BLaER1 (cell line): ENCODE measurements around the gene CCDC127.

Experiments
- H3K27ac ChIP-seq: shearing (Covaris generic); formaldehyde crosslinking; 2 replicates; pipeline ENCODE4 v1.8.1; 2022
- H3K27me3 ChIP-seq: shearing (Covaris generic); formaldehyde crosslinking; 2 replicates; pipeline ENCODE4 v1.8.1; 2022
- H3K36me3 ChIP-seq: shearing (Covaris generic); formaldehyde crosslinking; 2 replicates; pipeline ENCODE4 v1.8.1; 2022
- H3K4me1 ChIP-seq: shearing (Covaris generic); formaldehyde crosslinking; 2 replicates; pipeline ENCODE4 v1.8.1; 2022
- H3K4me2 ChIP-seq: shearing (Covaris generic); formaldehyde crosslinking; 2 replicates; pipeline ENCODE4 v1.8.1; 2022
- H3K4me3 ChIP-seq: shearing (Covaris generic); formaldehyde crosslinking; 2 replicates; pipeline ENCODE4 v1.8.1; 2022
- H3K9ac ChIP-seq: shearing (Covaris generic); formaldehyde crosslinking; 2 replicates; pipeline ENCODE4 v1.8.1; 2022
- H3K9me3 ChIP-seq: shearing (Covaris generic); formaldehyde crosslinking; 2 replicates; pipeline ENCODE4 v1.8.1; 2022
- H4K20me1 ChIP-seq: shearing (Covaris generic); formaldehyde crosslinking; 2 replicates; pipeline ENCODE4 v1.8.1; 2022
- Cebpa-rat ChIP-seq: shearing (Covaris generic); IDR thresholded peaks from 2 replicates; pipeline ENCODE4 v1.8.1; 2022

CCDC127 gene

DNA sequence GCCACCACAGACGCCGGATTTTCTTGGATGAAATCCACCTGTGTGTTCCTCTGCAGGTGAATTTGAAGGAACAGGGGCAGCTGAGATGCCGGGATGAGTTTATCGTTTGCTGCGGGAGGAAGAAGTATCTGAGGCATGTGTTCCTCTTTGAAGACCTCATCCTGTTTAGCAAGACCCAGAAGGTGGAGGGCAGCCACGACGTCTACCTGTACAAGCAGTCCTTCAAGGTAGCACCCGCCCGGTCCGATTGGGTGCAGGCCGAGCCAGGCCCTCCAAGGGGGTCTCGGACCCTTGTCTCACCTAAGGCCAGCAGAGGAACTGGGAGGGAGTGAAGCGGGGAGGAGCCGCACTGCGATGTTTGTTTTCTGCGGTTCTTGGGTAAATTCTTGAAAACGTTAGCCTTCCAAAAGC is 45.1 kb downstream of the CCDC127 start:
- H3K4me2 ChIP-seq, result no peak overlapping the region
- H3K27me3 ChIP-seq, result no peaks in the 10 kb centered on the region
- no peaks in the 10 kb centered on the region for H4K20me1 ChIP-seq
- H3K4me3 ChIP-seq, result no peak overlapping the region
- H3K27ac ChIP-seq, result no peak overlapping the region
- no peak overlapping the region for H3K9ac ChIP-seq
- no peaks in the 10 kb centered on the region for H3K9me3 ChIP-seq
- peaks cover 43% of the 10 kb centered on the region for H3K36me3 ChIP-seq
- TF ChIP-seq Cebpa-rat, result no peak
- peaks cover 79% of the 10 kb centered on the region for H3K4me1 ChIP-seq

- no peaks in the 10 kb centered on the region for H3K27me3 ChIP-seq
- no peak overlapping the region for H3K4me3 ChIP-seq
Observed at GRCh38 chr5:172421-172820, 45.5 kb downstream of the CCDC127 start.

DNA sequence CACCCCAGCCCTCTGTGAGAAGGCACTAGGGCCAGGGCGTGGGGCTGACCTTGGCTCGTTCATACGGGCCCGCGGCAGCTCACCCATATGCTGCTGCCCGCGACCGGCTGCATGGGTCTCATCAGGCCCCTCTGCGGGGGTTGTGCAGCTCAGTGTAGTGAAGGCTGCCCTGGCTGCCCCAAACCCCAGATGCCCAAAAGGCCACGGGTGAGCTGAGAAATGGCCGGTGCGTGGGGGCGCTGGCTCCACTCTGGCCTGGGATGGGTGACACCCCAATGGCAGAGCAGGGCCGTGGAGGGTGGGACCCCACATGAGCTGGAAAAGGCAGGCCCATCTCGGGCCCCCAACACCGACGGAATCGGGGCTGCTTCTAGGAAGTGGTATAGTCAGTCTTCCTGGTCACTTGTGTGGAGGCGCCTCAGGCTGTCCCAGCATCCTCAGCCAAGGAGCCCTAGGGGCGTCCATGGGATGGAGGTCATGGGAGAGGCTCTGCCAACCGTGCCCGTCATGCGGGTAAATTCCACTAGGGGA is 46.1 kb downstream of the CCDC127 start:
- Histone ChIP-seq H3K4me3 (no peak overlapping the region), H3K27ac (peak overlapping the region; percentile 82), H3K9me3 (no peaks in the 10 kb centered on the region), H3K4me2 (peak overlapping the region; percentile 80; the same call in 1 of the 2 replicates), H4K20me1 (no peaks in the 10 kb centered on the region), H3K9ac (no peak overlapping the region), H3K4me1 (peaks cover 79% of the 10 kb centered on the region), H3K36me3 (peaks cover 39% of the 10 kb centered on the region), H3K27me3 (no peaks in the 10 kb centered on the region)
- TF ChIP-seq Cebpa-rat, result no peak

More at GRCh38 chr5:172421-172820, 45.5 kb downstream of the CCDC127 start:
- Histone ChIP-seq H4K20me1 (no peaks in the 10 kb centered on the region), H3K9me3 (no peaks in the 10 kb centered on the region), H3K9ac (no peak overlapping the region), H3K36me3 (peaks cover 39% of the 10 kb centered on the region), H3K4me1 (peaks cover 79% of the 10 kb centered on the region), H3K27ac (no peak overlapping the region), H3K4me2 (no peak overlapping the region)
- TF ChIP-seq Cebpa-rat, result no peak

GRCh38 chr5:170971-171800 is 46.8 kb downstream of the CCDC127 start:
- H3K36me3 ChIP-seq, result peaks cover 39% of the 10 kb centered on the region
- no peaks in the 10 kb centered on the region for H3K27me3 ChIP-seq
- H3K4me1 ChIP-seq, result peaks cover 77% of the 10 kb centered on the region
- peak overlapping the region; percentile 63; the same call in 1 of the 2 replicates for H3K9ac ChIP-seq
- peak overlapping the region; percentile 82 for H3K27ac ChIP-seq
- peak overlapping the region; percentile 80 for H3K4me2 ChIP-seq
- TF ChIP-seq Cebpa-rat, result no peak
- H3K4me3 ChIP-seq, result no peak overlapping the region
- no peaks in the 10 kb centered on the region for H3K9me3 ChIP-seq
- H4K20me1 ChIP-seq, result no peaks in the 10 kb centered on the region

- H3K4me3 ChIP-seq, result peak overlapping the region; percentile 49
- no peaks in the 10 kb centered on the region for H4K20me1 ChIP-seq
- H3K36me3 ChIP-seq, result peaks cover 37% of the 10 kb centered on the region
- no peak for TF ChIP-seq Cebpa-rat
- H3K27ac ChIP-seq, result peak overlapping the region; percentile 82
- H3K9me3 ChIP-seq, result no peaks in the 10 kb centered on the region
- H3K4me2 ChIP-seq, result peak overlapping the region; percentile 80
- H3K9ac ChIP-seq, result peak overlapping the region; percentile 63
- peaks cover 63% of the 10 kb centered on the region for H3K4me1 ChIP-seq
- H3K27me3 ChIP-seq, result no peaks in the 10 kb centered on the region
Observed at GRCh38 chr5:169728-170094, 48.2 kb downstream of the CCDC127 start.

DNA sequence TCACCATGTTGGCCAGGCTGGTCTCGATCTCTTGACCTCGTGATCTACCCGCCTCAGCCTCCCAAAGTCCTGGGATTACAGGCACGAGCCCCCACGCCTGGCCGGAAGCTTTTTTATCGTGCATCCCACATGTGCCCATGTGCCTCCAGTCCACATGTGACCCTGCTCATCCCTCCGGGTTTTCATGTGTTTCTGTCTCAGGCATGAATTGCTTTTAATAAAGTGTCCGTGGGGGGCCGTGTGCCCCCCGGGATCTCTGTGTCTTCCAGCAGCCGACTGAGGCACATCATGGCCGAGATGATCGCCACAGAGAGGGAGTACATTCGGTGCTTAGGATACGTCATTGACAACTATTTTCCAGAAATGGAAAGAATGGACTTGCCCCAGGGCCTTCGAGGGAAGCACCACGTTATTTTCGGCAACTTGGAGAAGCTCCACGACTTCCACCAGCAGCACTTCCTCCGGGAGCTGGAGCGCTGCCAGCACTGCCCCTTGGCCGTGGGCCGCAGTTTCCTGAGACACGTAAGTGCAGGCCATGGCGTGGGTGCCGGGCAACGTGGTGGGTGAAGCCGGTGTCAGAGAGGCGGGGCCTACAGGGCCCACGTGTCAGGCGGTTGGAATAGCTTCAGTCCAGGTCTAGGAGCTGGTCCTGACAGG is 48.8 kb downstream of the CCDC127 start:
- peak overlapping the region; percentile 63 for H3K9ac ChIP-seq
- no peaks in the 10 kb centered on the region for H3K27me3 ChIP-seq
- H3K4me2 ChIP-seq, result peak overlapping the region; percentile 80
- H4K20me1 ChIP-seq, result no peaks in the 10 kb centered on the region
- TF ChIP-seq Cebpa-rat, result no peak
- peak overlapping the region; percentile 82 for H3K27ac ChIP-seq
- peaks cover 1% of the 10 kb centered on the region; the same call in 1 of the 2 replicates for H3K9me3 ChIP-seq
- H3K4me1 ChIP-seq, result peaks cover 59% of the 10 kb centered on the region
- peaks cover 38% of the 10 kb centered on the region for H3K36me3 ChIP-seq
- peak overlapping the region; percentile 49 for H3K4me3 ChIP-seq

DNA sequence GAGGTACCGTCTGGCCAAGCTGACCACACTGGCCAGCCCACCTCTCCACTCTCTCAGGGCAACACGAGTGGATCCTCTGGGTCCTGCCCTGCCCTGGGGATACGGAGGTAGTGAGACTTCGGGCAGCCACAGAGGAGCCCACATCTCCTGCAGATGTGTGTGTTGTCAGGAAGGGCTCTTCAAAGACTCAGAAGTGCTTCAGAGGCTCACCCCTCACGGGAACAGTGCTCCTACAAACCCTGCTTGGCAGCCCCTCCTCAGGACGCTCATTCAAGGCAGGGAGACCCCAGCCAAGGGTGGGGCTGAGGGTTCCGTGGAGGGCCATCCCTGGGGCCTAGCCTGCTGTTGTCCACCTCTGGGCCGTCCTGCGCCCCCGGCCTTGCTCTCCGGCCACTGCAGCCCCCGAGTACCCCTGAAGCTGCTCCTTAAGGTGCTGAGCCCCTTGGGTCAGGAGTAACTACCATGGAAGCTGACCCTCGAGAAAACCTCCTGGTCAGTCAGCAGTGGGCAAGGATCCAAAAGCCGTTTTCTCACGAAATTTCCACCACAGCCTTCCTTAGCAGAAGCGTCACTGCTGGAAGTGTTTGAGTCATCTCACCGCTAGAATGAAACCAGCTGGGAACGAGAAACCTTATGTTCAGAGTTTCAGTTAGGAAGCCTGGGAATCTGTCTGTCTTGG is 49.8 kb downstream of the CCDC127 start:
- H4K20me1 ChIP-seq, result no peaks in the 10 kb centered on the region
- H3K4me2 ChIP-seq, result peak overlapping the region; percentile 80
- peak overlapping the region; percentile 71 for H3K27ac ChIP-seq
- peaks cover 69% of the 10 kb centered on the region for H3K4me1 ChIP-seq
- H3K9me3 ChIP-seq, result peaks cover 5% of the 10 kb centered on the region; the same call in 1 of the 2 replicates
- no peak for TF ChIP-seq Cebpa-rat
- no peaks in the 10 kb centered on the region for H3K27me3 ChIP-seq
- no peak overlapping the region for H3K4me3 ChIP-seq
- peaks cover 41% of the 10 kb centered on the region for H3K36me3 ChIP-seq
- peak overlapping the region; percentile 63; the same call in 1 of the 2 replicates for H3K9ac ChIP-seq

- Histone ChIP-seq H3K36me3 (peaks cover 41% of the 10 kb centered on the region), H3K4me2 (peak overlapping the region; percentile 80), H3K9me3 (peaks cover 5% of the 10 kb centered on the region; the same call in 1 of the 2 replicates), H3K9ac (peak overlapping the region; percentile 63; the same call in 1 of the 2 replicates), H3K4me3 (no peak overlapping the region), H3K27ac (peak overlapping the region; percentile 71), H3K27me3 (no peaks in the 10 kb centered on the region), H3K4me1 (peaks cover 75% of the 10 kb centered on the region), H4K20me1 (no peaks in the 10 kb centered on the region)
- TF ChIP-seq Cebpa-rat, result no peak
Observed at GRCh38 chr5:167511-167910, 50.4 kb downstream of the CCDC127 start.
